ENCODE measurements around the gene PTPRG.

- TF ChIP-seq EZH2 (IDR thresholded peaks at IDR 0.05; ENCODE audit: insufficient read depth, poor library complexity, severe bottlenecking): no peak
- TF ChIP-seq EZH2phosphoT487 (IDR thresholded peaks at IDR 0.05; ENCODE audit: insufficient read depth, low read depth): no peak
These were observed 293.8 kb downstream of the PTPRG start for GRCh38 chr3:61855211-61855610.

All from GM23248 (cell line).